ENCODE measurements around the gene GABRB3.

- TF ChIP-seq CTCF (conservative IDR thresholded peaks at IDR 0.05 in 1 of 2, IDR thresholded peaks at IDR 0.05 in 1 of 2; ENCODE audit: extremely low read depth in 1 of 2, insufficient read depth in 1 of 2, low read depth in 1 of 2, low read length in 2 of 2) = no peak
- TF ChIP-seq EZH2 (IDR thresholded peaks at IDR 0.05; ENCODE audit: borderline replicate concordance, low read length) = no peak
Observed at GRCh38 chr15:26702381-26702780, 70.5 kb downstream of the GABRB3 start.
